ENCODE results near the gene APOC4.

- TF ChIP-seq EZH2 (IDR thresholded peaks at IDR 0.05) (no peak), CTCF (IDR thresholded peaks at IDR 0.05 in 2 of 3, conservative IDR thresholded peaks at IDR 0.05 in 1 of 3; ENCODE audit: borderline replicate concordance in 1 of 3, insufficient read depth in 1 of 3, low read depth in 2 of 3, low read length in 2 of 3) (no peak), POLR2A (IDR thresholded peaks at IDR 0.05; ENCODE audit: borderline replicate concordance, extremely low read depth, insufficient read depth, insufficient read length) (no peak)
These were observed 38.8 kb upstream of the APOC4 start for GRCh38 chr19:44903216-44903601.

Measured in HCT116 (cell line).